Measurements from ENCODE around the gene INO80.
"Not testable (repeated sequence)": the region's sequence is repeated elsewhere in the genome, so short reads cannot be mapped to it uniquely, and the experiment has no call there.

The INO80 gene

GRCh38 chr15:41080144-41080543 is 35.9 kb downstream of the INO80 start:
- Histone ChIP-seq H3K4me1 (ENCODE audit: insufficient read depth, low read length, poor library complexity, severe bottlenecking) (no peaks in the 10 kb centered on the region), H3K79me2 (ENCODE audit: insufficient read depth, low read length) (no peaks in the 10 kb centered on the region), H3K4me3 (ENCODE audit: low read length, poor library complexity, severe bottlenecking) (no peak overlapping the region), H3K27me3 (ENCODE audit: insufficient read depth, low read length, poor library complexity, severe bottlenecking) (no peaks in the 10 kb centered on the region), H3K9me2 (replicated peaks; ENCODE audit: low read depth, low read length) (no peaks in the 10 kb centered on the region), H3K9ac (ENCODE audit: low read depth, low read length, poor library complexity, severe bottlenecking) (no peak overlapping the region), H2AFZ (ENCODE audit: low read length) (no peak overlapping the region), H3F3A (ENCODE audit: low read depth) (no peaks in the 10 kb centered on the region), H4K20me1 (ENCODE audit: insufficient read depth, low read length, poor library complexity, severe bottlenecking) (no peaks in the 10 kb centered on the region), H3K36me3 (ENCODE audit: insufficient read depth, low read length) (peaks cover 94% of the 10 kb centered on the region), H3K9me3 (ENCODE audit: insufficient read depth, low read depth, low read length) (no peaks in the 10 kb centered on the region), H3K4me2 (ENCODE audit: low read depth, low read length, poor library complexity, severe bottlenecking) (no peak overlapping the region)
- no peak for TF ChIP-seq CTCF (conservative IDR thresholded peaks at IDR 0.05; ENCODE audit: low read length)
- TF ChIP-seq EZH2phosphoT487 (IDR thresholded peaks at IDR 0.05; ENCODE audit: borderline replicate concordance), result no peak

GRCh38 chr15:41079717-41080116 is 36.4 kb downstream of the INO80 start:
- Histone ChIP-seq H3K9ac (ENCODE audit: low read depth, low read length, poor library complexity, severe bottlenecking) (no peak overlapping the region), H3K4me3 (ENCODE audit: low read length, poor library complexity, severe bottlenecking) (no peak overlapping the region), H3K9me3 (ENCODE audit: insufficient read depth, low read depth, low read length) (no peaks in the 10 kb centered on the region), H2AFZ (ENCODE audit: low read length) (no peak overlapping the region), H3K27me3 (ENCODE audit: insufficient read depth, low read length, poor library complexity, severe bottlenecking) (no peaks in the 10 kb centered on the region), H4K20me1 (ENCODE audit: insufficient read depth, low read length, poor library complexity, severe bottlenecking) (no peaks in the 10 kb centered on the region), H3K79me2 (ENCODE audit: insufficient read depth, low read length) (no peaks in the 10 kb centered on the region), H3F3A (ENCODE audit: low read depth) (no peaks in the 10 kb centered on the region), H3K4me1 (ENCODE audit: insufficient read depth, low read length, poor library complexity, severe bottlenecking) (no peaks in the 10 kb centered on the region), H3K36me3 (ENCODE audit: insufficient read depth, low read length) (peaks cover 94% of the 10 kb centered on the region), H3K4me2 (ENCODE audit: low read depth, low read length, poor library complexity, severe bottlenecking) (no peak overlapping the region), H3K9me2 (replicated peaks; ENCODE audit: low read depth, low read length) (no peaks in the 10 kb centered on the region)
- TF ChIP-seq EZH2phosphoT487 (IDR thresholded peaks at IDR 0.05; ENCODE audit: borderline replicate concordance) (no peak), CTCF (conservative IDR thresholded peaks at IDR 0.05; ENCODE audit: low read length) (no peak)

GRCh38 chr15:41078879-41079278 is 37.2 kb downstream of the INO80 start:
- H3F3A ChIP-seq (ENCODE audit: low read depth); H3K4me3 ChIP-seq (ENCODE audit: low read length, poor library complexity, severe bottlenecking); H3K9me2 ChIP-seq (replicated peaks; ENCODE audit: low read depth, low read length); H3K9ac ChIP-seq (ENCODE audit: low read depth, low read length, poor library complexity, severe bottlenecking); H3K4me2 ChIP-seq (ENCODE audit: low read depth, low read length, poor library complexity, severe bottlenecking); H3K9me3 ChIP-seq (ENCODE audit: insufficient read depth, low read depth, low read length); H3K79me2 ChIP-seq (ENCODE audit: insufficient read depth, low read length); H2AFZ ChIP-seq (ENCODE audit: low read length); H3K27me3 ChIP-seq (ENCODE audit: insufficient read depth, low read length, poor library complexity, severe bottlenecking); H3K4me1 ChIP-seq (ENCODE audit: insufficient read depth, low read length, poor library complexity, severe bottlenecking); H4K20me1 ChIP-seq (ENCODE audit: insufficient read depth, low read length, poor library complexity, severe bottlenecking): not testable (repeated sequence)
- H3K36me3 ChIP-seq (ENCODE audit: insufficient read depth, low read length), result peaks cover 96% of the 10 kb centered on the region

GRCh38 chr15:41078125-41078524 is 38.0 kb downstream of the INO80 start:
- no peaks in the 10 kb centered on the region for H3K79me2 ChIP-seq (ENCODE audit: insufficient read depth, low read length)
- H4K20me1 ChIP-seq (ENCODE audit: insufficient read depth, low read length, poor library complexity, severe bottlenecking), result no peaks in the 10 kb centered on the region
- H3K9ac ChIP-seq (ENCODE audit: low read depth, low read length, poor library complexity, severe bottlenecking), result no peak overlapping the region
- no peaks in the 10 kb centered on the region for H3F3A ChIP-seq (ENCODE audit: low read depth)
- no peak overlapping the region for H2AFZ ChIP-seq (ENCODE audit: low read length)
- H3K36me3 ChIP-seq (ENCODE audit: insufficient read depth, low read length), result peaks cover 96% of the 10 kb centered on the region
- H3K9me2 ChIP-seq (replicated peaks; ENCODE audit: low read depth, low read length), result no peaks in the 10 kb centered on the region
- no peaks in the 10 kb centered on the region for H3K9me3 ChIP-seq (ENCODE audit: insufficient read depth, low read depth, low read length)
- no peak for TF ChIP-seq EZH2phosphoT487 (IDR thresholded peaks at IDR 0.05; ENCODE audit: borderline replicate concordance)
- TF ChIP-seq CTCF (conservative IDR thresholded peaks at IDR 0.05; ENCODE audit: low read length), result no peak
- H3K4me3 ChIP-seq (ENCODE audit: low read length, poor library complexity, severe bottlenecking), result no peak overlapping the region
- no peaks in the 10 kb centered on the region for H3K27me3 ChIP-seq (ENCODE audit: insufficient read depth, low read length, poor library complexity, severe bottlenecking)
- no peaks in the 10 kb centered on the region for H3K4me1 ChIP-seq (ENCODE audit: insufficient read depth, low read length, poor library complexity, severe bottlenecking)
- no peak overlapping the region for H3K4me2 ChIP-seq (ENCODE audit: low read depth, low read length, poor library complexity, severe bottlenecking)

All from Loucy (cell line).